CD4-positive, alpha-beta T cell (primary cell): Measurements from ENCODE around the gene PAK6. TPM values are rescaled to one million over a fixed set of nuclear protein-coding genes. Genes with fewer than 3 reads are reported as not detected.

Experiments used
- ATAC-seq: fragments of 200-7000 bp; cut with Tn5 transposase; one replicate; pipeline ENCODE4 v1.10.0; 2022; ENCODE audit warnings: mild to moderate bottlenecking; ENCODE audit not compliant: poor library complexity
- CTCF ChIA-PET: fragments of 350-600 bp; sonication (Branson Sonifier 250); formaldehyde crosslinking; loops from one replicate; lab custom pipeline; 2021; ENCODE audit warnings: antibody characterized with exemption, inconsistent platforms; lab: Charles Lee
- POLR2A ChIA-PET: fragments of 350-600 bp; sonication (Branson Sonifier 250); formaldehyde crosslinking; loops from one replicate; lab custom pipeline; 2021; ENCODE audit warnings: antibody characterized with exemption, inconsistent platforms; lab: Charles Lee
- DNase-seq, 14 experiments: peaks; one replicate each; pipeline ENCODE4 v3.0.0-alpha.2; 2013 to 2020; ENCODE audit warnings: mixed read lengths in 2 of 14
- H3K27ac ChIP-seq, 2 donors: one replicate each; pipeline versions ENCODE4 v1.5.1 to v1.7.0; 2013; ENCODE audit warnings: low read length in 2 of 2, low read depth in 1 of 2, mild to moderate bottlenecking in 1 of 2
- H3K27me3 ChIP-seq, 2 experiments: 1 replicate in 1 of 2; 2 replicates in 1 of 2; pipeline versions ENCODE4 v1.6.1 to v1.7.0; 2013; ENCODE audit warnings: low read length in 2 of 2, control low read depth in 1 of 2, mild to moderate bottlenecking in 1 of 2, moderate library complexity in 1 of 2; ENCODE audit not compliant: insufficient read depth in 2 of 2, control insufficient read depth in 1 of 2
- H3K36me3 ChIP-seq: one replicate; pipeline ENCODE4 v1.6.1; 2013; ENCODE audit warnings: low read length, control low read depth; ENCODE audit not compliant: insufficient read depth
- H3K4me1 ChIP-seq: one replicate; pipeline ENCODE4 v1.6.1; 2013; ENCODE audit warnings: low read length, control low read depth; ENCODE audit not compliant: insufficient read depth
- H3K4me3 ChIP-seq: one replicate; pipeline ENCODE4 v1.5.1; 2013; ENCODE audit warnings: mild to moderate bottlenecking, low read length, moderate library complexity
- H3K9me3 ChIP-seq, 2 experiments: 1 replicate in 1 of 2; 2 replicates in 1 of 2; pipeline versions ENCODE4 v1.6.1 to v1.7.0; 2013; ENCODE audit warnings: low read length in 2 of 2, mild to moderate bottlenecking in 2 of 2, control low read depth in 1 of 2, moderate library complexity in 1 of 2; ENCODE audit not compliant: control insufficient read depth in 1 of 2, insufficient read depth in 1 of 2
- H3K27ac Mint-ChIP-seq: one replicate; pipeline ENCODE4 v1.8.0; 2020; ENCODE audit warnings: mixed read lengths
- H3K27me3 Mint-ChIP-seq: one replicate; pipeline ENCODE4 v1.8.0; 2021; ENCODE audit warnings: mixed read lengths
- H3K36me3 Mint-ChIP-seq: one replicate; pipeline ENCODE4 v1.8.0; 2021; ENCODE audit warnings: low read depth, mixed read lengths
- H3K4me1 Mint-ChIP-seq: one replicate; pipeline ENCODE4 v1.8.0; 2021; ENCODE audit warnings: low read depth, mixed read lengths
- H3K4me3 Mint-ChIP-seq: one replicate; pipeline ENCODE4 v1.8.0; 2020; ENCODE audit warnings: mild to moderate bottlenecking, mixed read lengths
- H3K9me3 Mint-ChIP-seq: one replicate; pipeline ENCODE4 v1.8.0; 2020; ENCODE audit warnings: mixed read lengths
- intact Hi-C, 2 experiments: fragments of 100-400 bp; cut with DNase I in 1 of 2; cut with micrococcal nuclease in 1 of 2; formaldehyde crosslinking; loops; one replicate each; pipeline versions ENCODE4 v1.15.1 to v1.9.0; 2023 to 2025; cut with DNase I, micrococcal nuclease
- total RNA-seq, 174 experiments: library from RNA in 2 of 174; stranded (reverse) in 2 of 174; gene quantifications; one replicate each; pipeline ENCODE4 v1.2.3 and lab custom pipeline; 2021 to 2026
- TF ChIP-seq, protein P1 (sequence below): fragments of 200-600 bp; IDR thresholded peaks from one replicate; pipeline ENCODE4 v1.8.0; 2022; ENCODE audit warnings: antibody characterized with exemption, mild to moderate bottlenecking

Gene PAK6
- total RNA-seq, 2 experiments from 2014 or later: 0.34 to 0.36 TPM

DNA sequence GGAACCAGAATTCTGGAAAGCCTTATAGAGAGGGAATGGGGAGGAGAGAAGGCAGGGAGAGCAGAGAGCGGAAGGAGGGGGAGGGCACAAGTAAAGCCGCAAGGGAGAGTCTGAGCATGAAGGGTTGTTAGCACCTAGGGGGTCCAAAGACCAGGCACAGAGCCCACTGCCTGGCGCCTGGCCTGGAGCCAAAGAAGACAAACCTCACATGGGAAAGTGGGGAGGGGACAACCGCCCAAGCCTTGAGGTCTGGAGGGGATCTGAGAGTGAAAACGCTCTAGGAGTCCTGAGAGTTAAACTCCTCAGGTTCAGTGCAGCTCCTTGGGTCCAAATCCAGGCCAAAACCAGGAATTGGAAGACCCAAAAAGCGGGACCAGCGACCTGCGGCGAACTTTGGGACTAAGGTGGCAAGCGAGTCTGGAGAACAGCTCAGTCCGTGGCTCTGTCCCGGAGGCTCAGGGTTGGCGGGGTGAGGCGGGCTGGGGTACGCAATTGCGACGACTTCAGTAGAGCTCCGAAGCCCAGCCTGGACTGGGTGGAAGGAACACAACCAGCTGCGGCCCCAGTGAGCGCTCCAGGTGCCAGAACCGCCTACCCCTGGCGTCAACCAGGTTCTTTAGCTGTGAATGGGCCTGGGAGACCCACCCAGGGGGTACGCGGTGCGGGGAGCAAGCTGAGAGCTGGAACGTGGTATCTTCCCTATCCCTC is 83.8 kb downstream of the PAK6 start:
- Mint-ChIP-seq H3K4me3 (peak overlapping the region; percentile 86), H3K36me3 (no peaks in the 10 kb centered on the region), H3K27ac (peak overlapping the region; percentile 79), H3K4me1 (peaks cover 36% of the 10 kb centered on the region), H3K9me3 (no peaks in the 10 kb centered on the region), H3K27me3 (no peaks in the 10 kb centered on the region)
- Histone ChIP-seq H3K4me1 (peaks cover 32% of the 10 kb centered on the region), H3K9me3 (no peaks in the 10 kb centered on the region), H3K27me3 (no peaks in the 10 kb centered on the region), H3K4me3 (peak overlapping the region; percentile 51), H3K27ac (peak overlapping the region; percentile 10 to 41), H3K36me3 (no peaks in the 10 kb centered on the region)
- intact Hi-C loops: loop anchor here (2.0 to 10.0 kb wide), 5 partner anchors 16 to 910 kb away; partner anchors contain the start of genes ANKRD63 (in 1 of the 2), BMF (in 1 of the 2), CHP1 (in 1 of the 2) and EXD1 (in 1 of the 2)
- ChIA-PET POLR2A (interaction anchor here (0.8 to 3.8 kb wide), 15 partner anchors 9 to 548 kb away, joined by 3 to 65 read pairs (median 4); partner anchors contain the start of genes ANKRD63, DISP2 and PLCB2), CTCF (interaction anchor here (0.6 to 5.1 kb wide), 15 partner anchors 9 to 1867 kb away, joined by 3 to 55 read pairs (median 4); partner anchors contain the start of genes ANKRD63 and PLCB2)
- peak; percentile 4 for ATAC-seq
- TF ChIP-seq, protein P1, sequence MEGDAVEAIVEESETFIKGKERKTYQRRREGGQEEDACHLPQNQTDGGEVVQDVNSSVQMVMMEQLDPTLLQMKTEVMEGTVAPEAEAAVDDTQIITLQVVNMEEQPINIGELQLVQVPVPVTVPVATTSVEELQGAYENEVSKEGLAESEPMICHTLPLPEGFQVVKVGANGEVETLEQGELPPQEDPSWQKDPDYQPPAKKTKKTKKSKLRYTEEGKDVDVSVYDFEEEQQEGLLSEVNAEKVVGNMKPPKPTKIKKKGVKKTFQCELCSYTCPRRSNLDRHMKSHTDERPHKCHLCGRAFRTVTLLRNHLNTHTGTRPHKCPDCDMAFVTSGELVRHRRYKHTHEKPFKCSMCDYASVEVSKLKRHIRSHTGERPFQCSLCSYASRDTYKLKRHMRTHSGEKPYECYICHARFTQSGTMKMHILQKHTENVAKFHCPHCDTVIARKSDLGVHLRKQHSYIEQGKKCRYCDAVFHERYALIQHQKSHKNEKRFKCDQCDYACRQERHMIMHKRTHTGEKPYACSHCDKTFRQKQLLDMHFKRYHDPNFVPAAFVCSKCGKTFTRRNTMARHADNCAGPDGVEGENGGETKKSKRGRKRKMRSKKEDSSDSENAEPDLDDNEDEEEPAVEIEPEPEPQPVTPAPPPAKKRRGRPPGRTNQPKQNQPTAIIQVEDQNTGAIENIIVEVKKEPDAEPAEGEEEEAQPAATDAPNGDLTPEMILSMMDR: no peak
- peak in 1 of 14 experiments; percentile 39 for DNase-seq

DNA sequence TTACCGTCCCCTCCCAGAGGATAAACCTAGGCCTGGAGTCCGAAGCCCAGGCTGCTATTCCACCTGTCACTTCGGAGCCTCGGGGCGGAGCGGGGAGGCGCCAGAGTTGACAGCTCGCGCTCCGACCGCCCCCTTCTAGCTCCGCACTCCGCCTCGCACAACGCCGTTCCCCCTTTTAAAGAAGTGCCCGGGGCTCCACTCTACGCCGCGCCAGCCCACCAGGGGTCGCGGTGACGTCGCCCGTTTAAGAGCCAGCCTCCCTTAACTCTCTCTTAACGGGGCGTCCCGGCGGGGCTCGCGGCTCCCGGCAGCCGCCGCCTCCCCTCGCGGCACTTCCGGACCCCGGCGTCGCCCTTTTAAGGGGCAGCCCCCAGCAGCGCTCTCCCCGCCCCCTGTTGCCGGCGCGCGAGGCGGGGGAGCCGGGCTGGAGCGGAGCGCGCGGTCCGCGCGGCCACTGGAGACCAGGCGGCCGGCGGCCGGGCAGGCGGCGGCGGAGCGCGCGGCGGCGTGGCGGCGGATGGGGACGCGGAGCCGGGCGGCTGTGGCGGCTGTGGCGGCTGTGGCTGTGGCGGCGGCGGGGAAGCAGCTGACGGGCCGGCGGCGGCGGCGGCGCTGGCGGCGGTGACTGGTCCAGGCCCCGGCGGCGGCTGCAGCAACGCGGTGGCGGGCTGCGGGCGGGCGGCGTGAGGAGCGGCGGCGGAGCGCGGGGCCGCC is 84.5 kb downstream of the PAK6 start, which contains the start of gene INAFM2:
Gene INAFM2, plus strand, starts transcription at position 454 of the 714 bp plus-strand sequence. CDS start 364 bp downstream, outside the sequence.
- Mint-ChIP-seq H3K9me3 (no peaks in the 10 kb centered on the region), H3K27me3 (no peaks in the 10 kb centered on the region), H3K36me3 (no peaks in the 10 kb centered on the region), H3K4me3 (peak within 1 kb of the TSS; percentile 92), H3K4me1 (peaks cover 36% of the 10 kb centered on the region), H3K27ac (peak within 1 kb of the TSS; percentile 79)
- H3K36me3 ChIP-seq: no peaks in the 10 kb centered on the region
- H3K27ac ChIP-seq: peak within 1 kb of the TSS; percentile 10 to 41
- POLR2A ChIA-PET: interaction anchor here (0.8 to 3.8 kb wide), 15 partner anchors 10 to 549 kb away, joined by 3 to 65 read pairs (median 4); partner anchors contain the start of genes ANKRD63, BAHD1, DISP2 and PLCB2
- H3K9me3 ChIP-seq: no peaks in the 10 kb centered on the region
- H3K4me3 ChIP-seq: peak within 1 kb of the TSS; percentile 55
- CTCF ChIA-PET: interaction anchor here (0.6 to 5.1 kb wide), 15 partner anchors 9 to 1866 kb away, joined by 3 to 55 read pairs (median 4); partner anchors contain the start of genes ANKRD63 and PLCB2
- H3K4me1 ChIP-seq: peaks cover 32% of the 10 kb centered on the region
- intact Hi-C loops: loop anchor here (2.0 to 10.0 kb wide), 5 partner anchors 17 to 909 kb away; partner anchors contain the start of genes ANKRD63 (in 1 of the 2), BMF (in 1 of the 2), CHP1 (in 1 of the 2) and EXD1 (in 1 of the 2)
- DNase-seq (peak; percentile 75 to 96 (median 87)), ATAC-seq (peak; percentile 84)
- no peaks in the 10 kb centered on the region for H3K27me3 ChIP-seq
- TF ChIP-seq, protein P1: peak; percentile 59
